Raji (cell line): Measurements from ENCODE around the gene ZNF101.

Source experiments
- POLR2A ChIP-seq: IDR thresholded peaks from 2 replicates; pipeline ENCODE4 v1.6.1; 2011; ENCODE audit warnings: low read depth, low read length, control low read depth; ENCODE audit not compliant: insufficient read depth

Gene ZNF101

DNA sequence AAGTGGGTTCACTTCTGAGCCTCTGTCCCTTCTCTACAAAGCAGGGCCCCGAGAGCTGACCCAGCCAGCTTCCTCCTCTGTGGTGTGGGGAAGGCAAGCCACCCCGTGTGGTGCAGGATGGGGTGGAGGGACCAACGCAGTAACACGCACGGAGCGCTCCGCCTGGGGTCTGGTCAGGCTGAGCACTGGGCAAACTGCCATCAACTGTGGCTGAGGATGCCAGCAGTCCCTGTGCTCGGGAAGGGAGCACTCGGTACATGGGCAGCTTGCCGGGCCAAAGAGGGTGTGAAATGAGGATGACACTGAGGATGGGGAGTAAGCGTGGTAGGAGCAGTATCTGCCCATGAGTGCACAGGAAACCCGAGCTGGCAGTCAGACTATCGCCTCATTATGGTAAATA is 17.6 kb upstream of the ZNF101 start:
- no peak for TF ChIP-seq POLR2A

DNA sequence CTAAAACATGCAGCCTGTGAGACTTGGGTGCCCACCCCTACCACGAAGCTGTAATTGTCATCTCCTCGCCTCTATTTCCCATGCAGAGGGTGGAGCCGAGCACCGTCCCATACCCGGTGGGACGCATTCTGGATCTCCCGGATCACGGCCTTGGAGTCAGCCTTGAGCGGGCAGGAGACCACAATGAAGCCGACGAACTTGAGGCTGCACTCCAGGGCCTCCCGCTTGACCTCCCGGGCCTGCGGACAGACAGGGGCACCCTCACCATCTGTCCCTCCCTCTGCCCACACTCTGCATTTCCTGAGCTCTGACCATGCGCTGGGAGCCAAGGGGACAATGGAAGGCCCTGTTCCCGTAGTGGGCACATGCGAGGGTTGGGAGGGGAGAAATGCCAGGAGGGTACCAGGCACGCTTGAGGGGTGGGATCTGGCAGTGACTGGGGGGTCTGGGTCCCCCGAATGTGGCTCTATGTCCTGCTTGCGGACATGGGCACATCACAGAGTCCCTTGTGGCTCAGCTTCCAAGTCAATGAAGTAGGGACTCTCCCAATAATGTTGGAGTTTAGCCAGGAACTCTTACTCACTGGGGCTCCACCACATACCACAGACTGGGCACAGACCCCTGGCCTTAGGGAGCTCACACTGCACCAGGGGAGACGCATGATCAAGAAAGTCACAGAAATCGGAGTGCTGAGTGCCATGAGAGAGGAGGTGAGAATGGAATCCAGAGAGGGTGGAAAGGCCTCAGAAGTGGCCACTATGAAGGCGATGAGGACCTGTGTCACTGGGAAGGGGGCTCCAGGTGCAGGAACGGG is 15.9 kb upstream of the ZNF101 start:
- no peak for TF ChIP-seq POLR2A

DNA sequence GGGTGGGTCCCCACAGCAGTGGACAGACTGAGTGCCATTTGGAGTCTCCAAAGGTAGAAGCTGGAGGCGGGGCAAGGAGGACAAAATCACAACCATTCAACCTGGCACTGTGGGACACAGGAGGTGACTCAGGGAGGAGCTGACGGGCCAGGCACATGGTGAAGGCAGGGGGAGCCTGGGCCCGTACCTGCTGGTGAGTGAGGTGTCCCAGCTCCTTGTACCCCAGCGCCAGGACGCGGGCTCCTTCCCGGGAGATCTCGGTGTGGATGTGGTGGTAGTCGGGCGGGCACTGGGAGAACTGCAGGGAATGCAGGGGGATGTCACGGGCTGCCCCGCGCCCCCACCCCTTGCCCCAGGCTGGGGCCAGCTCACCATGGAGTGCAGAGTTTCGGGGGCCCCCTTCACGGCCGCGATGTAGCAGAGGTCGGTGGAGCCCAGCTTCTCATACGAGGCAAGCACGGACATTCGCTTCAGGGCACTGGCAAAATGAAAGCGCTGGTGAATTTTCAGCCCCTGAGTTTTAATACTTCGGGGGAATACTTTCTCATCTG is 15.0 kb upstream of the ZNF101 start:
- TF ChIP-seq POLR2A = no peak

DNA sequence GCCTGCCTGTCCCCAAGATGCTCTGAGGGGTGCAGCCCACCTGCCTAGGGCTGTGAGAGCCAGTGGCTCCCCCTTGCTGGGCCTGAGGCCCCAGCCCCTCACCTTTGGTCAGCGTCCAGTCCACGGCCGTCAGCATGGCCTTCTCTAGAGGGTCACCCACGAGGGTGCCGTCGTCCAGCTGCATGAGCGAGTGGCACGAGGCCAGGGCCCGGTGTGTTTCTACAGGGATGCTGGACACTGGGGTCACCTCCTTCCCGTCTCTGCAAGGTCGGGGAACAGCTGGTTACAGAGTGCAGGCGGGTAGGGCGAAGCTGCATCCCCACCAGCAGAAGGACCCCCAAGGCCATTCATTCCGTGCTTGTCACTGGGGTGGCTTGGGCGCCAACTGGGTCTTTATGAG is 14.2 kb upstream of the ZNF101 start:
- TF ChIP-seq POLR2A = no peak

DNA sequence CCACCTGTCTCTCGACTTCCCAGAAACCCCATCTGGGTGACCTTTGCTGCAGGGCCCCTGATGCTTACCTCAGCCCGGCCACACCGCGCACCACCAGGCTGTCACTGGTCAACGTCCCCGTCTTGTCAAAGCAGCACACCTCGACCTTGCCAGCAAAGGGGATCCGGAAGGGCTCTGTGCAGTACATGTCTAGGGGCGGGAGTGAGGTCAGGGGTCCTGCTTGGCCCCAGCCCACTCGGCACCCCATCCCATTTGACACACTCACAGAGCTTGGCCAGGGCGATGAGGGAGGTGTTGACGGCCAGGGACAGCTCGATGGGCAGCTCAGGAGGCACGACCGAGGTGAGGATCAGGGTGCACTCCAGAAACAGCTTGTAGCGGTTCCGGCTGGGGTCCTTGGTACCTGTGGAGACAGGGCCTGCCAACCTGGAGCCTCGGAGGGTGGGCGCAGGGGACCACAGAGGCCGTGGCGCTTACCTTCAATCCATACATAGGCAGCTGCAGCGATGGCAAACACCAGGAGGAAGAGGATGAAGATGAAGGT is 13.5 kb upstream of the ZNF101 start:
- no peak for TF ChIP-seq POLR2A

DNA sequence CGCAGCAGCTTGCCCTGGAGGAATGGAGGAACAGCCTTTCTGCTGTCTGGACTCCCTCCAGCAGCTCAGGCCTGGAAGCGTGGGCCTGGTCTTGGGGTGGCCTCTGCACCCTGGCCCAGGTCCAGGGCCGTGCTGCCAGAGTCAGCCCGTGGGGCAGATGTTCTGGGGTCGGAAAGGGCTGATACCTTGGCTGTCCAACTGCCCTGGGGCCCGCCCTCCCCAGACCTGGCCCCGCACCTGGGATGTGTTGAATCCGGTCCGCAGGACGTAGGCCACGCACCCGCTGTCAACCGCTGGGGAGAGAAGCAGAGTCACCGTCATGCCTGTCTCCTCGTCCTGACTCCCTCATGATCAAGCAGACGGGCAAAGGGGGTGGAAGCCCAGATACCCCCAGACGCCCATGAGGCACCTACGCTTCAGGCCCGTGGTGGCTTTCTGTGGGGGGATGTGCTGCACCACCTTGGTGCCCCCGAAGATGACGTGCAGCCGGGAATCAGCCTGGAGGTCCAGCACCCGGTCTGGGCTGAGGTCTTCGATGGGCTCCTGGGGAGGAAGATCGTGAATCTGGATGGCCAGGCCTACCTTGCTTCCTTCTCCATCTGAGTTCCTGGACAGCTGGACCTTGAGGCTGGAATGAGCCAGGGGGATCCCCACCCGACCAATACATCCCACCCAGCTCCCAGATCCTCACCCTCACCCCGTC is 12.8 kb upstream of the ZNF101 start:
- TF ChIP-seq POLR2A = no peak

DNA sequence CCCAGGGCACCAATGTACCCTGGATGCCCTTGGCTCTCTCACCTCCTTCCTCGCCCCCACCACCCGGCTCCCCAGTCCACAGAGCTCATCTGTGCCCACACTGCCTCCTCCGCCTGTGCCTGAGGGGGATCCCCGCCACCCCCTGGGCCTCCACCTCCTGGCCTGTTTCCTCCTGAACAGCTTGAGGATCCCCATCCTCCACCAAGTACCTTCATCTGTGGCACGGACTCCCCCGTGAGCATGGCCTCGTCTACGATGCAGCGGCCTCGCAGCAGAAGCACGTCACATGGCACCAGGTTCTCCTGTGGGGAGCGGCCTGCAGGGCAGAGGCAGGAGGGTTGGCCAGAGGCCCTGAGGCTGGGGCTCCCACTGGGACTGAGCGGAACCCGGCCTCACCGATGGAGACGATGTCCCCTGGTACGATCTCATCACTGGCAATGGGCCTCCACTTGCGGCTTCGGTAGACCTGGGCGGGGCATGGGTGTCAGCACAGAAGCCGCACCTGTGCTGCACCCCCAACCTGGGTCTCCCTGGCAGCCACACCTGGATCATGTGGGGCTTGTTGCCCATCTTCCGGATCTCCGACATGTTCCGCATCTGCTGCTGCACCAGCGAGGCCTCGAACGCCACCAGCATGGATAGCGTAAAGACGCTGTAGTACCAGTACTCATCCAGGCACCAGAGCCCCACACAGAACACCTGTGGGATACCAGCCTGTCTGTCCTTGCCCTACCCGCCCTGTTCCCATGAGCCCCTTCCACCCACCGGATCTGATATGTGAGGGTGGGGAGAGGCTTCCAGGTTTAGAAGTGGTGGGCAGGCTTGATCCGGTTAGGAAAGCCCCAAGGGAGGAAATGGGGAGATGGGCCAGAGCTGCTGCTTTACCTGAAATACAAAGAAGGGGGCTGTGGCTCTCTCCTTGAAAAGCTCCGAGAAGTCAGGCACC is 11.9 kb upstream of the ZNF101 start:
- no peak for TF ChIP-seq POLR2A

DNA sequence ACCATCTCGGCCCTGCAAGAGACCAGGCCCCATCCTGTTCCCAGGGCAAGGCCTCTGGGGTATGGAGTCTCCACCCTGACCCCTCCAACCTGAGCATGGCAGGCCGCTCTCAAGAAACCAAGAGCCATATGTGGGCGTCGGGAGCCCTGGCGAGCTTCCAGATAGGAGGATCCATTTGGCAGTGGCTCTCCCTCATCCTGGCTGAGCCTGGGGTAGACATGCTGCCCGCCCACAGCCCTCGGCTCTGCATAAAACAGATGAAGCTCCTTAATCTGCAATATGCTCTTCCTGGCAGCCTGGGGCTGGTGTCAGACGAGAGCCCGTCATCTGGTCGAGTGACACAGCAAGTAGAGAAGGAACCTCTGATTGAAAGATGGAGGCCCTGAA is 11.2 kb upstream of the ZNF101 start:
- no peak for TF ChIP-seq POLR2A

DNA sequence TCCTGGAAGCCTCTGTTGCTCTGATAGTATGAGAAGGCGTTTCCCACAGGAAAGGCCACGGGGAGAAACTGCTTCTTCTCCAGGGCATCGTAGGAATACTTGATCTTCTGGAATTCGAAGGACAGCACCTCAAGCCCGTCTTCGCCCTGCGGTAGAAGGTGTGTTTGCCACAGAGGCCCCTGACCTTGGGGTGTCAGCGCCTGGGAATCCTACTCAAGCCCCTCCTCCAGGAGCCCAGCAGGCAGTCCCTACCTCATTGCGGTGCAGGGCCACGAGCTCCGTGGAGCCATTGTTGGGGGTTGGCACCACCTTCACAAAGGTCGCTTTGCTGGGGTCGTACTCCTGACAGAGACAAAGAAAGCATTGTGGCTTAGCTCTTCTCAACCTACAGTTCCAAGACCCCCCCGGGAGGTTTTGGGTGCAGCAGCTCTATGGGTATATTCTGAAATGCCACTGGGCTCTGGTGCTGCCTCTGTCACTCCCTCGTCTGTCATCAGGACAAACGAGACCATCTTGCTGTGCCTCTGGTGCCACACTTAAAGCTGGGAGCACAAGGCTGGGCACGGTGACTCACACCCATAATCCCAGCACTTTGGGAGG is 8.9 kb upstream of the ZNF101 start:
- no peak for TF ChIP-seq POLR2A

DNA sequence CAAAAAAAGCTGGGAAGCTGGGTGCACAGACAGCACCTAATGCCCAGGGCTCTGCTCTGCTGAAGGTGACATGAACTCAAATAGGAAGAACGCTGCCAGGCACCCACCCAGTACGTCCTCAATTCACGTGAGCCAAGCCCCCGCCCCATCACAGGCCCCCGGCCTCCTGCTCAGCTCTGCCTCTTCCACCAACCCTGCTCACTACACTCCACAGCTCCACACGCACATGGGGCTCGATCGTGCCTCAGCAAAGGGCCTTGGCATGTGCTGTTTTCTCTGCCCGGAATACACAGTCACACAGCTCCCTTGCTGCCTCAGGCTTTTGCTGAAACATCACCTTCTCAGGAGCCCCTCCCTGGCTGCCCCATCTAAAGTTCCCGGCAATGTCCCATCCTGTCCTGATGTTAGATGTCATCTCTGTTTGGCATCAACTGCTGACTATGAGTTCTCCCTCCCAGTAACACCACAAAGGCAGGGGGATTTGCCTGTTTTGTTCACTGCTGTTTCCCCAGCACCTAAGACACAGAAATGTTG is 7.4 kb upstream of the ZNF101 start:
- no peak for TF ChIP-seq POLR2A

DNA sequence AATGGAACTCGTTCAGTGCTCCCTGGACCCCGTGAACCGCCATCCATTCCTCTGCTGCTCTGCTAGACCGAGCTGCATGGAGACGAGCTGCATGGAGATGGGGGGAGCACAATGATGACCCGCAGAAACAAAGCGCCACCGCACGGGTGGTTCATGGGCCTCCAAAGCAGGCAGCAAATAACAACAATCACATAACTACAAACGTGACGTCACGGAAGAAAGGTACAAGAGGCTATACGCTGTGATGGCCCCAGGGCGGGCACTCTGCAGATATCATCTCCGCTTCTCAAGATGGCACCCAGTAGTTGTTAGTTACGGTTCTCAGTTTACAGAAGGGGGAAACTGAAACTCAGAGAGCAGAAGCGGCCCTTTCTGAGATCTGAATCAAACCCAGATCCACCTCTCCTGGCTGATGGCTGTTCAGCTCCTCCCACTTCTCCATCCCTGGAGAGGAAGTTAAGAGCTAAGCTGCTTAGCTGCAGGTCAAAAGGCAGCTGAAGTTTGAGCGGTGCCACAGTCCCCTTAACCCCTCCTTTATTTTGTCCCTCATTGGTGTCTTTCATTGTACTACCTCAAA is 6.9 kb upstream of the ZNF101 start:
- peak; percentile 58 for TF ChIP-seq POLR2A

DNA sequence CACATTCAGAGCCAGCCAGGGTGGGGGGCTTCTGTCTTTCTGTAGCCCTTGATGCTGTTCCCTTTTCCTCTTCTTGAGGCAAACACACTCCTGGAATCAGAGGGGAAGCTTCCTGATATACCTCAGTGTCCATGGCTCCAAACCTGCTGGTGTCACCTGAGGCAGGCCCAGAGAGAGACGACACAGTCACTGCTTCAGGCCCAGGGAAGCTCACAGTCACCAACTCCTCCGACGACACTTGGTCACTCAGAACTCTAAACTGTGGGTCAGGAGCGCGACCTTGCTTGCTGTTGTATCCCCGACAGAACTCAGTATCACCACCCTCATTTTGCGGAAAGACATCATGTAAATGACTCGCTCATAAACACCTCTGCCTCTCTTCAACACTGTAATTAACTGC is 6.3 kb upstream of the ZNF101 start:
- TF ChIP-seq POLR2A = no peak; the same call in 1 of the 2 replicates

DNA sequence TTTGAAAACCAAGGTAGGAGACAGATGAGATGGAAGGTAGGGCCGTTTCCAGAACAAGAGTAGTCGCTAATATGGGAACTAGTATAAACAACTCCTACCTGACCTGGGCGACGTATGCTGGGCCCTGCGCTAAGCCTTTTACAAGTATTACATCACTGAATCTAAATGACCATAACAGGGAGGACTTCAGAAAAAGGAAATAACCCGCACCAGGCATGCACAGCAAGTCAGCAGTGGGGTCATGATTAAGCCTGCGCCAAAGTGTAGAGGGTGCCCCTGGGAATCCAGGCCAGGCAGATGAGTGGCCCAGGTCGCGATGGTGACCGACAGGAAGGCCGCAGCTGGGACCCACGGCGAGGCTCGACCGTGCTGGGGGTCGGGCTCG is 5.8 kb upstream of the ZNF101 start:
- TF ChIP-seq POLR2A = no peak
